Muscle of leg (tissue), 11 donors: ENCODE measurements around the gene PTK7. TPM values are rescaled to one million over a fixed set of nuclear protein-coding genes. Genes with fewer than 3 reads are reported as not detected.

Experiments
- DNase-seq: peaks from one replicate; pipeline ENCODE4 v3.0.0; 2013
- H3K27ac ChIP-seq: one replicate; pipeline ENCODE4 v1.5.1; 2013; ENCODE audit warnings: mild to moderate bottlenecking, low read length, control low read depth
- H3K27me3 ChIP-seq: one replicate; pipeline ENCODE4 v1.6.1; 2013; ENCODE audit warnings: low read length; ENCODE audit not compliant: control insufficient read depth, insufficient read depth
- H3K36me3 ChIP-seq: one replicate; pipeline ENCODE4 v1.6.1; 2013; ENCODE audit warnings: low read length; ENCODE audit not compliant: control insufficient read depth, insufficient read depth
- H3K4me1 ChIP-seq: one replicate; pipeline ENCODE4 v1.6.1; 2013; ENCODE audit warnings: low read length; ENCODE audit not compliant: control insufficient read depth, insufficient read depth
- H3K4me3 ChIP-seq: one replicate; pipeline ENCODE4 v1.5.1; 2013; ENCODE audit warnings: low read length, control low read depth
- H3K9me3 ChIP-seq: replicated peaks from 2 replicates; pipeline ENCODE4 v1.6.1; 2013; ENCODE audit warnings: low read depth, low read length; ENCODE audit not compliant: control insufficient read depth
- WGBS: methylation state at CpG from one replicate; pipeline ENCODE4 v1.1.5; 2013; ENCODE audit warnings: missing lambda C conversion rate; ENCODE audit not compliant: insufficient coverage; 5-methylcytosine and 5-hydroxymethylcytosine counted together
- polyA plus RNA-seq, 8 donors: library from polyadenylated mRNA; unstranded; fragments of 120-200 nt; gene quantifications; one replicate each; pipeline versions ENCODE4 v1.2.1 to v1.2.3, GENCODE V29; 2013; ENCODE audit warnings: inconsistent platforms in 1 of 8, low replicate concordance in 1 of 8; ENCODE audit not compliant: insufficient read length in 8 of 8, insufficient read depth in 1 of 8
- total RNA-seq: library from RNA; stranded (reverse); fragments of 120-200 nt; gene quantifications from one replicate; pipeline ENCODE4 v1.2.4, GENCODE V29; 2013

The PTK7 gene
- total and polyA plus RNA-seq, 9 donors = 40.2 to 117 (median 78.5) TPM

- Histone ChIP-seq H3K4me1 (peaks cover 34% of the 10 kb centered on the region), H3K36me3 (peaks cover 74% of the 10 kb centered on the region), H3K27ac (peak overlapping the region; percentile 97), H3K27me3 (no peaks in the 10 kb centered on the region), H3K4me3 (peak overlapping the region; percentile 85), H3K9me3 (no peaks in the 10 kb centered on the region)
- 8% methylated on average over 22 of the region's 22 CpGs for WGBS
- peak; percentile 58 for DNase-seq
Observed at GRCh38 chr6:43052842-43053544, 23.1 kb upstream of the PTK7 start.

- Histone ChIP-seq H3K36me3 (peaks cover 68% of the 10 kb centered on the region), H3K9me3 (no peaks in the 10 kb centered on the region), H3K4me3 (peak within 1 kb of the TSS; percentile 85), H3K27ac (peak within 1 kb of the TSS; percentile 97), H3K27me3 (no peaks in the 10 kb centered on the region), H3K4me1 (peaks cover 41% of the 10 kb centered on the region)
- WGBS = under 1% methylated on average over 39 of the region's 45 CpGs
- peak; percentile 99 for DNase-seq
Observed at GRCh38 chr6:43053545-43054205, 22.4 kb upstream of the PTK7 start, which contains the start of gene CUL7. CUL7 (minus strand) TSS chr6:43053851; CDS start chr6:43052788, 1,063 bp downstream.

GRCh38 chr6:43054206-43054943 is 21.7 kb upstream of the PTK7 start:
- DNase-seq = peak; percentile 47
- peaks cover 62% of the 10 kb centered on the region for H3K36me3 ChIP-seq
- peak overlapping the region; percentile 85 for H3K4me3 ChIP-seq
- H3K27ac ChIP-seq = peak overlapping the region; percentile 97
- 77% methylated on average over 14 of the region's 17 CpGs for WGBS
- no peaks in the 10 kb centered on the region for H3K27me3 ChIP-seq
- H3K4me1 ChIP-seq = peaks cover 41% of the 10 kb centered on the region
- no peaks in the 10 kb centered on the region for H3K9me3 ChIP-seq

- H3K27ac ChIP-seq = no peak overlapping the region
- peaks cover 43% of the 10 kb centered on the region for H3K4me1 ChIP-seq
- WGBS = 92% methylated on average over 4 of the region's 8 CpGs
- no peaks in the 10 kb centered on the region for H3K27me3 ChIP-seq
- no peak overlapping the region for H3K4me3 ChIP-seq
- no peak for DNase-seq
- peaks cover 46% of the 10 kb centered on the region for H3K36me3 ChIP-seq
- H3K9me3 ChIP-seq = no peaks in the 10 kb centered on the region
Observed at GRCh38 chr6:43055966-43056365, 20.1 kb upstream of the PTK7 start.

GRCh38 chr6:43058531-43058930 is 17.6 kb upstream of the PTK7 start:
- Histone ChIP-seq H3K4me3 (peak overlapping the region; percentile 79), H3K9me3 (no peaks in the 10 kb centered on the region), H3K27ac (no peak overlapping the region), H3K4me1 (peaks cover 22% of the 10 kb centered on the region), H3K36me3 (peaks cover 44% of the 10 kb centered on the region), H3K27me3 (no peaks in the 10 kb centered on the region)
- no CpG with 5 or more reads among the region's 1 CpG for WGBS
- no peak for DNase-seq

GRCh38 chr6:43059168-43060033 is 16.7 kb upstream of the PTK7 start, which contains the start of the genes KLC4 and MRPL2:
KLC4 (plus strand) TSS chr6:43059631; CDS start chr6:43061336, 1,705 bp downstream.
MRPL2 (minus strand) TSS chr6:43059434; CDS start chr6:43059381, 53 bp downstream.
- H3K27ac ChIP-seq = peak within 1 kb of the TSS; percentile 84
- no peaks in the 10 kb centered on the region for H3K27me3 ChIP-seq
- H3K36me3 ChIP-seq = peaks cover 51% of the 10 kb centered on the region
- H3K4me1 ChIP-seq = peaks cover 19% of the 10 kb centered on the region
- DNase-seq = peak; percentile 100
- H3K4me3 ChIP-seq = peak within 1 kb of the TSS; percentile 79
- under 1% methylated on average over 51 of the region's 64 CpGs for WGBS
- no peaks in the 10 kb centered on the region for H3K9me3 ChIP-seq

GRCh38 chr6:43060034-43060754 is 15.9 kb upstream of the PTK7 start:
- DNase-seq = no peak
- peak overlapping the region; percentile 84 for H3K27ac ChIP-seq
- peak overlapping the region; percentile 79 for H3K4me3 ChIP-seq
- H3K4me1 ChIP-seq = peaks cover 15% of the 10 kb centered on the region
- H3K27me3 ChIP-seq = no peaks in the 10 kb centered on the region
- 21% methylated on average over 9 of the region's 15 CpGs for WGBS
- peaks cover 50% of the 10 kb centered on the region for H3K36me3 ChIP-seq
- H3K9me3 ChIP-seq = no peaks in the 10 kb centered on the region

GRCh38 chr6:43060755-43061633 is 15.1 kb upstream of the PTK7 start:
- WGBS = 82% methylated on average over 12 of the region's 12 CpGs
- H3K27me3 ChIP-seq = no peaks in the 10 kb centered on the region
- H3K27ac ChIP-seq = no peak overlapping the region
- no peak overlapping the region for H3K4me3 ChIP-seq
- H3K36me3 ChIP-seq = peaks cover 50% of the 10 kb centered on the region
- no peaks in the 10 kb centered on the region for H3K9me3 ChIP-seq
- peaks cover 15% of the 10 kb centered on the region for H3K4me1 ChIP-seq
- DNase-seq = no peak
